ENCODE measurements around the gene TIAM2.

- no peak for TF ChIP-seq CTCF (IDR thresholded peaks at IDR 0.05; ENCODE audit: low read length)
- no peak for TF ChIP-seq EZH2 (optimal IDR thresholded peaks at IDR 0.05; ENCODE audit: low read depth, low read length)
- no peak for TF ChIP-seq EZH2phosphoT487 (IDR thresholded peaks at IDR 0.05; ENCODE audit: low read length)
Measured at GRCh38 chr6:155121294-155121693, 126.2 kb downstream of the TIAM2 start.

Measured in MM.1S (cell line).